ENCODE results near the gene SYNE1. TPM values are rescaled to one million over a fixed set of nuclear protein-coding genes. Genes with fewer than 3 reads are reported as not detected.

Gene SYNE1
- total and polyA plus RNA-seq, 11 donors: 25.0 to 178 (median 112) TPM

GRCh38 chr6:152596726-152597125 lies 40.4 kb downstream of the SYNE1 start:
- WGBS, 4 donors: 63 to 91% (median 82%) methylated on average over 2 of the region's 2 CpGs
- H3K4me1 ChIP-seq: peaks cover 0 to 47% (median 10%) of the 10 kb centered on the region in 12 donors
- no peaks in the 10 kb centered on the region for H3K27me3 ChIP-seq
- no peak overlapping the region for H3K4me3 ChIP-seq
- no peak overlapping the region for H3K27ac ChIP-seq
- DNase-seq (no peak), ATAC-seq (no peak)
- H3K9me3 ChIP-seq: no peaks in the 10 kb centered on the region
- intact Hi-C loops (cut with DNase I): loop anchor here in 1 of 10 donors (5.0 kb wide), 1 partner anchor 41 kb away; the partner anchor contains the start of gene SYNE1
- TF ChIP-seq POLR2A (IDR thresholded peaks at IDR 0.05): no peak
- no peak for TF ChIP-seq CTCF (IDR thresholded peaks at IDR 0.05)
- H3K36me3 ChIP-seq: no peaks in the 10 kb centered on the region

- H3K9me3 ChIP-seq: no peaks in the 10 kb centered on the region
- H3K27me3 ChIP-seq: no peaks in the 10 kb centered on the region
- no peak overlapping the region for H3K4me3 ChIP-seq
- 63 to 82% (median 73%) methylated on average over 4 of the region's 4 CpGs for WGBS, 4 donors
- TF ChIP-seq CTCF (IDR thresholded peaks at IDR 0.05) (peak in 7 of 12 donors; percentile 4 to 43 (median 36)), POLR2A (IDR thresholded peaks at IDR 0.05) (no peak)
- peaks cover 0 to 42% (median 10%) of the 10 kb centered on the region in 12 donors for H3K4me1 ChIP-seq
- no peak overlapping the region for H3K27ac ChIP-seq
- intact Hi-C loops (cut with DNase I): loop anchor here in 1 of 10 donors (5.0 kb wide), 1 partner anchor 42 kb away; the partner anchor contains the start of gene SYNE1
- DNase-seq: no peak
- no peaks in the 10 kb centered on the region for H3K36me3 ChIP-seq
- no peak for ATAC-seq
These were observed 41.7 kb downstream of the SYNE1 start for GRCh38 chr6:152595499-152595898.

GRCh38 chr6:152594701-152595100 lies 42.5 kb downstream of the SYNE1 start:
- DNase-seq (no peak), ATAC-seq (no peak)
- Histone ChIP-seq H3K4me3 (no peak overlapping the region), H3K36me3 (no peaks in the 10 kb centered on the region), H3K27me3 (no peaks in the 10 kb centered on the region), H3K27ac (no peak overlapping the region), H3K4me1 (peaks cover 0 to 34% (median 9%) of the 10 kb centered on the region in 12 donors), H3K9me3 (no peaks in the 10 kb centered on the region)
- WGBS, 4 donors: 48 to 62% (median 57%) methylated on average over 1 of the region's 1 CpG
- no peak for TF ChIP-seq POLR2A (IDR thresholded peaks at IDR 0.05)
- no peak for TF ChIP-seq CTCF (IDR thresholded peaks at IDR 0.05)
- intact Hi-C loops (cut with DNase I): loop anchor here in 1 of 10 donors (5.0 kb wide), 2 partner anchors 37 to 43 kb away; partner anchors contain the start of gene SYNE1

- Histone ChIP-seq H3K9me3 (no peaks in the 10 kb centered on the region), H3K4me3 (no peak overlapping the region), H3K4me1 (peaks cover 0 to 10% (median 0%) of the 10 kb centered on the region in 12 donors), H3K36me3 (no peaks in the 10 kb centered on the region), H3K27me3 (no peaks in the 10 kb centered on the region), H3K27ac (no peak overlapping the region)
- DNase-seq: no peak
- WGBS, 4 donors: 71 to 93% (median 78%) methylated on average over 1 of the region's 1 CpG
- no peak for TF ChIP-seq POLR2A (IDR thresholded peaks at IDR 0.05)
- no peak for TF ChIP-seq CTCF (IDR thresholded peaks at IDR 0.05)
- intact Hi-C loops (cut with DNase I): no loop called here
- no peak for ATAC-seq
These were observed 48.7 kb downstream of the SYNE1 start for GRCh38 chr6:152588456-152588855.

All from heart left ventricle (tissue), 16 donors.